HG02981 (cell line): ENCODE data around the gene QPRT.
"Not testable (repeated sequence)": the region's sequence is repeated elsewhere in the genome, so short reads cannot be mapped to it uniquely, and the experiment has no call there.

Source experiments
- ATAC-seq: cut with Tn5 transposase; IDR thresholded peaks from one replicate; pipeline ENCODE4 v1.9.1; 2021; ENCODE audit warnings: mild to moderate bottlenecking, moderate library complexity; ENCODE audit not compliant: unreplicated experiment

QPRT gene

DNA sequence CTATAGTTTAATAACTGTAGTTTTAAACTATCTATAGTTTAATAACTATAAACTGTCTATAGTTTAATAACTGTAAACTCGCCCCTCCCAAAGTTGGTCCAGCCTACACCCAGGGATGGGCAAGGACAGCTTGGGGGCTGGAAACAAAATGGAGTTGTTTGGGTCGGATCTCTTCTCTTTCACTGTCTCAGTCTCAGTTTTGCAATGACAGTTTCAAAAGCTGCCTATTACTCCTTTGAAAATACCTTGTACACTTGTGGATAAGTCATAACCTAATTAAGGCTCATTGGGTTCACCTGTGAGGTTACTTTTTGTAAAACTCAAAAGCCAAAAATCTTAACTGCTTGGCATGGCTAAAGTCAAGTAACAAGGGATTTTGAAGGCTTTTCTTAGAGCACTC, 35.4 kb downstream of the QPRT start:
- ATAC-seq: no peak

GRCh38 chr16:29714972-29715371, 36.0 kb downstream of the QPRT start:
- ATAC-seq: no peak

DNA sequence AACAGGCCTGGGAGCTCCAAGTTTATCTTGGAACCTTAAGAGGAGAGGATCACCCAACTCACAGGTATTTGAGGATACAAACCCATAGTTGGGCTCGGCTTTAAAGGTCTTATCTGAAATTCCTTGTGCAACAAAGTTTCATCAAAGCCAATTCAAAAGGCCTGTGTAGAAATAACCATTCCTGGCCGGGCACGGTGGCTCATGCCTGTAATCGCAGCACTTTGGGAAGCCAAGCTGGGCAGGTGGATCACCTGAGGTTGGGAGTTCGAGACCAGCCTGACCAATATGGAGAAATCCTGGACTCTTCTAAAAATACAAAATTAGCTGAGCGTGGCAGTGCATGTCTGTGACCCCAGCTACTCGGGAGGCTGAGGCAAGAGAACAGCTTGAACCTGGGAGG, 38.1 kb downstream of the QPRT start:
- ATAC-seq: no peak

DNA sequence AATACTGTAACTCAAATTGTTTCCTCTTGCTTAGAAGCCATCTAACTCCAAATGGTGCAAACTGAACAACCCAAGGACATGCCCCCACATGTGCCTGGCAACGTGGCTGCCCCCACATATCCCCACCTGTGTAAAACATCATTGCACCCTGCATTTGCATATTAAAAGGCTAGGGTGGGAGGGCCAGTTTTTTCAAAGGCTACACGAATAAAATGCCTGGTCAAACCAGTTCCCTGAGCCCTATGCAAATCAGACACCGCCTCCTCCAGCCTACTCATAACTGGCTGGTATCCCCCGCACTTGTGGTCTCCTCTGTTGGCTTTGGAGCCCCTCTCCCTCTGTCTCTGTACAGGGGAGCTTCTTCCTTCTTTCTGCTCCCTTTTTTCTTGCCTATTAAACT, 40.1 kb downstream of the QPRT start:
- ATAC-seq: no peak

DNA sequence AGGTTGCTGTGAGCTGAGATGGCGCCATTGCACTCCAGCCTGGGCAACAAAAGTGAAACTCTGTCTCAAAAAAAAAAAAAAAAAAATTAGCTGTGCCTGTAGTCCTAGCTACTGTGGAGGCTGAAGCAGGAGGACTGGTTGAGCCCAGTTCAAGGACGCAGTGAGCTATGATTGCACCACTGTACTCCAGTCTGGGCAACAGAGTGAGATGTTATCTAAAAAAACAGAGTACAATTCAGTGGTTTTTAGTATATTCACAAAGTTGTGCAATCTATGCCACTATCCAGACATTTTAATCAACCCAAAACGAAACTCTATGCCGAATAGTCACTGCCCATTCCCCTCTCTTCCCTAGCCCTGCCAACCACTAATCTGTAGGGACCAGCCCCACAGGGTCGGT, 41.7 kb downstream of the QPRT start:
- no peak for ATAC-seq

DNA sequence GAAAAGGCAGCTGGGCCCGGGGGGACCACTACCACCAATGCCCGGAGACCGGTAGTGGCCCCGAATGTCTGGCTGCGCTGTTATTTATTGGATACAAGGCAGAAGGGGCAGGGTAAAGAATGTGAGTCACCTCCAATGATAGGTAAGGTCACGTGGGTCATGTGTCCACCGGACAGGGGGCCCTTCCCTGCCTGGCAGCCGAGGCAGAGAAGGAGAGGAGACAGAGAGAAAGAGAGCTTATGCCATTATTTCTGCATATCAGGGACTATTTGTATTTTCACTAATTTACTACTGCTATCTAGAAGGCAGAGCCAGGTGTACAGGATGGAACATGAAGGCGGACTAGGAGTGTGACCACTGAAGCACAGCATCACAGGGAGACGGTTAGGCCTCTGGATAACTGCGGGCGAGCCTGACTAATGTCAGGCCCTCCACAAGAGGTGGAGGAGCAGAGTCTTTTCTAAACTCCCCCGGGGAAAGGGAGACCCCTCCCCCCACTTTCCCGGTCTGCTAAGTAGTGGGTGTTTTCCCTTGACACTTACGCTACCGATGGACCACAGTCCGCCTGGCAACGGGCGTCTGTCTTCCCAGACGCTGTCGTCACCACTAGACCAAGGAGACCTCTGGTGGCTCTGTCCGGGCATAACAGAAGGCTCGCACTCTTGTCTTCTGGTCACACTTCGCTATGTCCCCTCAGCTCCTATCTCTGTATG, 42.3 kb downstream of the QPRT start:
- ATAC-seq: not testable (repeated sequence)

DNA sequence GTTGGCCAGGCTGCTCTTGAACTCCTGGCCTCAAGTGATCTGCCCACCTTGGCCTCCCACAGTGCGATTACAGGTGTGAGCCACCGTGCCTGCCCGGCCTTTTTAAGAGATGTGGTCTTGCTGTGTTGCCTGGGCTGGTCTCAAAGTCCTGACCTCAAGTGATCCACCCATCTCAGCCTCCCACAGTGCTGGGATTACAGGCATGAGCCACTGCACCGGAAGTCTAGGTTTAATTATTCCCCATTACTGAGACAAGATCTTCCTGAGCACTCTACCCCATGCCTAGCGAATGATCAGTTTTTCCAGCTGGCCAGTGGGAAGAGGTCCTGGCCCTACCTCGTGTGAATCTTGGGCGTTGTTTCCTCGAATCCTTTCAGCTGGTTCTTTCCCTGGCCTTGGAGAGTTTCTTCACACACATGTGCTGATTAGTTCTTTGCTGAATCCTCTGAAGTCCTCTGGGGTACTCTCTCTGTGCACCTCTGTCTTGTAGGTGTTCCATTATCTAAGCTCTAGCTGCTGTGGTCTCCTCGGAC, 47.9 kb downstream of the QPRT start:
- no peak for ATAC-seq

DNA sequence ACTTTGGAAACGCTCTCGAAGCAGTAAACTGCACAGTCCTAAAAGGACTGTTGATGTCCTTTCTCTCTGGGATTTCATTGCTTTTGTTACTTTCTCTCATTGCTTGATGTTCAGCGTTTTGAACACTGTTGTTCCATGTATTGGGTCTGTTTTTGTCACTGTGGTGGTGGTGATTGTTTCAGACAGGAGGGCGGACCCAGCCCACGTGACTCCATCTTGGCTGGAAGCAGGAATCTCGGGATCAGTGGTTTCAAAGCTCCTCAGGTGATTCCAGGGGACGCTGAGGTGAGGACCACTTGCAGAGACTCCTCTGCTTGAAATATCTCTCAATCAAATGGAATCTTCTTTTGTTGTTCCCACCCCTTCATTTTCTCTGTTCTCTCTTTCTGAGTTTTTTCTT, 48.5 kb downstream of the QPRT start:
- no peak for ATAC-seq

- ATAC-seq: no peak
Observed at GRCh38 chr16:29729116-29729521, 50.1 kb downstream of the QPRT start.

DNA sequence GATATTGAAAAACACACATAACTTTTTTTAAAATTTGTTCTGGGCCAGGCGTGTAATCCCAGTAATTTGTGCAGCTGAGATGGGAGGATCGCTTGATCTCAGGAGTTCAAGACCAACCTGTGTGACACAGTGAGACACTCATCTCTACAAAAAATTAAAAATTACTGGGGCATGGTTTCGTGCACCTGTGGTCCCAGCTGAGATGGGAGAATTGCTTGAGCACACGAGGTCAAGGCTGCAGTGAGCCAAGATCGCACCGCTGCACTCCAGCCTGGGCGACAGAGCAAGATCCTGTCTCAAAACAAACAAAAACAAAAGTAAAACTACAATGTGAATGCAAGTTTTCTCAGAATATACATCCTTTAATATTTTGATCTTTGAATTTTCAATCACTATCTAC, 51.7 kb downstream of the QPRT start:
- no peak for ATAC-seq

- peak; percentile 55 for ATAC-seq
Observed at GRCh38 chr16:29731768-29732601, 53.0 kb downstream of the QPRT start.

- no peak for ATAC-seq
Observed at GRCh38 chr16:29734786-29735185, 55.8 kb downstream of the QPRT start.

- no peak for ATAC-seq
Observed at GRCh38 chr16:29736112-29736511, 57.1 kb downstream of the QPRT start.

- ATAC-seq: no peak
Observed at GRCh38 chr16:29736764-29737163, 57.8 kb downstream of the QPRT start.

DNA sequence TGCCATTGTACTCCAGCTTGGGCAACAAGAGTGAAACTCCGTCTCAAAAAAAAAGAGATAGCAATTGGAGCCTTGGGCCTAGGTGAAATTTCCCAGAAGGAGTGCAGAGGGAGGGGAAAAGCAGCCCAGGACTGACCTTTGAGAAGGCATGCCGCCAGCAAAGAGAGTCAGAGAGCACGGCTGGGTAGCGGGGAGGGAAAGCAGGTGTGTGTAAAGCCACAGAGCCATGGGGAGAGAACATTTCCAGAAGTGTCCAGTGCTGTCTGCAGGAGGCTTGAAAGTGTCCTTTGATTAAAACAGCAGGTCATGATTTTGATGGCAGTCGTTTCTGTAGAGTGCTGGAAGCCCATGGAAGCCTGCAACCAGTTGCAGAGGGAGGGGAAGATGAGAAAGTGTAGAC, 58.7 kb downstream of the QPRT start:
- no peak for ATAC-seq

DNA sequence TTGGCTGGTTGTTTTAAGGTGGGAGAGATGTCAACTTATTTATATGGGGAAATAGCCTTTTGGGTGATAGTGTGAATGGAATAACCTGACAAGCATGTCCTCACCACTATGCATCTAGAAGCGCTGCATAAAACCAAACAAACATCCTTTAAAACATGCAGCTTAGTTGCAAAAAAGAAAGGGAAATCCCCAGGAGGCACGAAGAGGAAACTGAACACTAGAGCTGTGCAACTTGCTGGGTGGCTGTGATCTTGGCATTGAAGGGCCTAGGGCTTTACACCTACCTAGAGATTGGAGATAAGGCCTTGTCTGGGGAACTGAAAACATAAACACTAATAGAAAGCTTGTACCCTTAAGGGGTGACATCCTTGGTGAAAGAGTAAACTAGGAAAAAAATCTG, 59.5 kb downstream of the QPRT start:
- ATAC-seq: no peak

GRCh38 chr16:29739927-29740629, 61.1 kb downstream of the QPRT start:
- not testable (repeated sequence) for ATAC-seq

GRCh38 chr16:29740630-29741015, 61.6 kb downstream of the QPRT start:
- ATAC-seq: not testable (repeated sequence)

- no peak for ATAC-seq
Observed at GRCh38 chr16:29742683-29743275, 63.8 kb downstream of the QPRT start.

DNA sequence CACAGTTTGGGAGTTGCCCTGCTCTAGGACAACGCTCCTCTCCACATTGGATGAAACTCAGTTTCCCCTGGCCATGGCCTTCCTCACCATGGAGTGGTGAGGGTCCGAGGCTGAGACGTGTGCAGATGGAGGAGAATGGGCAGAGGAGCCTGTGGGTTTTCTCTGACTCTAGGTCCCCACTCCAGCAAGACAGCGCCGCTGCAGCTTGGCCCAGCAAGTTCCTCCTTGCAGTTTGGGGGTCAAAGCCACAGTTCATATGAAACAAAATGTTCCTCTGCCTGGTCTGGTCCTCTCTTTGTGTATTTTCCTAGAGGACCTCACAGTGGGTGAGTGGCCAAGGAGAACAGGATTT, 64.5 kb downstream of the QPRT start:
- no peak for ATAC-seq

DNA sequence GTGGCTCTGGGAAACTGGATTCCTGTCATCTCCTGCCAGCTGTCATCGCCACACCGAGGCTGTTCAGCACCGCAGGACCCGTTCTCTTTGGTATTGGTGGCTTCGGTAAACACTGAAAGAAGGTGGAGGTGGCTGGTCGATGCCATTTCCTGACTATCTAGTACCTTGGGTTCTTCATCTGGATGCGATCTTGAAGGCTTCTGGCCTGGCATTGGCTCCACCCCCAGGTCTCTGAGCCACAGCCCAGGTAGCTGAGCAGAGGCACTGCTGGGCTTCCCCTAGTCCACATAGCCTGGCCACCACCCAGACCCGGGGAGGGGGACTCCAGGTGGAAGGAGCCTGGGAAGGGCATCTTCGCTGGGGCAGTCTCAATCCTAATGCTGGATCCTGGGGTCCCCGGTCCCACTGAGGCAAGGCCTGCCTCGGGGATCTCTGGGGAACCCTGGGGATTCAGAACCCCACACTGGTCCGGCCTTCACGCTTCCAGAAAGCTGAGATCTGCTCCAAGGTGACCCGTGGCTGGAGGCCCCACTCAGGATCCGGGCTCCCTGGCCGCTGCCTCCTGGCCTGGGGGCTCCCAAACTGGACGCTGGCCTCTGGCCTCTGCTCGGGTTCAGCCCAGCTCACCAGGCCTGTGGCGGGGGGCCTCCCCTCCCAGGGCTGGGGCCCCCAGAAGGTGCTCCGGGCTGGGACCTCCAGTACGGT, 65.0 kb downstream of the QPRT start:
- no peak for ATAC-seq
